K562 (cell line): ENCODE data around the gene M6PR. TPM values are rescaled to one million over a fixed set of nuclear protein-coding genes. Genes with fewer than 3 reads are reported as not detected.
"Not testable (repeated sequence)": the region's sequence is repeated elsewhere in the genome, so short reads cannot be mapped to it uniquely, and the experiment has no call there.

Experiments
- ATAC-seq: fragments of 200-7000 bp; cut with Tn5 transposase; 3 replicates; pipeline ENCODE4 v1.9.1; 2020; ENCODE audit warnings: moderate library complexity
- BruUV-seq: library from RNA; stranded (reverse); fragments of 400-500 nt; replicated peaks from 2 replicates; lab custom pipeline; 2021; lab: Mats Ljungman, UMichigan
- CTCF ChIA-PET: fragments of 300-600 bp; formaldehyde crosslinking; extraction: SDS; loops from one replicate; lab custom pipeline; 2021; ENCODE audit warnings: low intra/inter-chr PET ratio; lab: Yijun Ruan, JAX
- POLR2A ChIA-PET: fragments of 300-600, 350-650 bp; sonication (Branson Sonifier 250); formaldehyde crosslinking; extraction: SDS; loops from one replicate; lab custom pipeline; 2021; ENCODE audit warnings: antibody characterized with exemption, inconsistent platforms; lab: Yijun Ruan, JAX
- DNase-seq, 4 experiments: peaks; one replicate each; pipeline versions ENCODE4 v3.0.0 to v3.0.0-alpha.2; 2011 to 2018; ENCODE audit warnings: low spot score in 3 of 4, mixed read lengths in 3 of 4; ENCODE audit errors: extremely low read depth in 1 of 4
- FAIRE-seq: peaks from 2 replicates; lab custom pipeline; 2011; peaks lifted over from hg19 to GRCh38; lab: Jason Lieb, UNC
- H2AFZ ChIP-seq: 2 replicates; pipeline ENCODE4 v1.6.0; 2011; ENCODE audit warnings: low read depth, low read length, control low read depth, inconsistent platforms
- H3K27ac ChIP-seq: fragments of 200-600 bp; 3 replicates; pipeline ENCODE4 v1.8.0; 2011; ENCODE audit warnings: low read depth, mild to moderate bottlenecking, control low read depth, inconsistent platforms, low read length, moderate library complexity, mixed read lengths; ENCODE audit errors: extremely low read depth
- H3K27me3 ChIP-seq, 2 experiments: fragments of 300-600 bp in 1 of 2; 2 replicates in 1 of 2; 3 replicates in 1 of 2; pipeline versions ENCODE4 v1.6.0 to v1.8.0; 2011; ENCODE audit warnings: inconsistent platforms in 2 of 2, low read length in 2 of 2, mild to moderate bottlenecking in 1 of 2, mixed read lengths in 1 of 2, moderate library complexity in 1 of 2; ENCODE audit not compliant: control insufficient read depth in 2 of 2, insufficient read depth in 2 of 2
- H3K36me3 ChIP-seq: fragments of 300-600 bp; 3 replicates; pipeline ENCODE4 v1.8.0; 2011; ENCODE audit warnings: mild to moderate bottlenecking, low read length, inconsistent platforms; ENCODE audit not compliant: control insufficient read depth, insufficient read depth
- H3K4me1 ChIP-seq, 2 experiments: fragments of 200-600 bp in 1 of 2; replicated peaks in 1 of 2; 2 replicates in 1 of 2; 3 replicates in 1 of 2; pipeline versions ENCODE4 v1.5.1 to v1.8.0; 2011; ENCODE audit warnings: inconsistent platforms in 2 of 2, low read length in 2 of 2, mild to moderate bottlenecking in 1 of 2, mixed read lengths in 1 of 2, moderate library complexity in 1 of 2; ENCODE audit not compliant: control insufficient read depth in 2 of 2, insufficient read depth in 2 of 2
- H3K4me2 ChIP-seq: 2 replicates; pipeline ENCODE4 v1.6.1; 2011; ENCODE audit warnings: low read length, control low read depth, inconsistent platforms, mixed read lengths; ENCODE audit not compliant: insufficient read depth
- H3K4me3 ChIP-seq: fragments of 200-600 bp; sonication (generic), shearing (Covaris generic); 2 replicates; pipeline ENCODE4 v1.5.1; 2016; ENCODE audit warnings: control low read depth, inconsistent platforms
- H3K79me2 ChIP-seq: fragments of 200-600 bp; 3 replicates; pipeline ENCODE4 v1.8.0; 2011; ENCODE audit warnings: low read length, inconsistent platforms; ENCODE audit not compliant: control insufficient read depth, insufficient read depth
- H3K9ac ChIP-seq, 2 experiments: 2 replicates each; pipeline versions ENCODE4 v1.6.0 to v1.6.1; 2011; ENCODE audit warnings: low read depth in 2 of 2, low read length in 2 of 2, control low read depth in 1 of 2, inconsistent platforms in 1 of 2, mild to moderate bottlenecking in 1 of 2, mixed read lengths in 1 of 2; ENCODE audit not compliant: insufficient read depth in 1 of 2
- H3K9me1 ChIP-seq: one replicate; pipeline ENCODE4 v1.6.0; 2011; ENCODE audit warnings: inconsistent platforms, mild to moderate bottlenecking, low read length, moderate library complexity; ENCODE audit not compliant: control insufficient read depth, insufficient read depth
- H3K9me3 ChIP-seq: replicated peaks from 2 replicates; pipeline ENCODE4 v1.5.1; 2011; ENCODE audit warnings: low read depth, low read length, inconsistent platforms; ENCODE audit not compliant: control insufficient read depth, insufficient read depth
- H4K20me1 ChIP-seq: replicated peaks from 2 replicates; pipeline ENCODE4 v1.6.1; 2011; ENCODE audit warnings: low read length, inconsistent platforms, mixed read lengths; ENCODE audit not compliant: control insufficient read depth, insufficient read depth
- ARID3A ChIP-seq: IDR thresholded peaks from 2 replicates; pipeline ENCODE4 v1.6.1; 2012; ENCODE audit warnings: low read depth, low read length, improper control_type of control experiment, borderline replicate concordance
- CBFA2T3 ChIP-seq: fragments of 450-650 bp; IDR thresholded peaks from 2 replicates; pipeline ENCODE4 v1.6.1; 2017
- GATAD2B ChIP-seq: fragments of 450-650 bp; IDR thresholded peaks from 2 replicates; pipeline ENCODE4 v1.6.1; 2017; ENCODE audit warnings: mild to moderate bottlenecking, borderline replicate concordance
- NCOA2 ChIP-seq, 2 experiments: fragments of 450-650 bp; IDR thresholded peaks; 2 replicates each; pipeline ENCODE4 v1.6.1; 2018; ENCODE audit warnings: mild to moderate bottlenecking in 2 of 2, moderate library complexity in 1 of 2; ENCODE audit not compliant: partially characterized antibody in 2 of 2
- RHOXF2B ChIP-seq: fragments of 250-450 bp; sonication (Bioruptor Pico); conservative IDR thresholded peaks from 2 replicates; pipeline ENCODE4 v1.5.1; 2021
- SPI1 ChIP-seq: IDR thresholded peaks from 2 replicates; pipeline ENCODE4 v1.6.1; 2011; ENCODE audit warnings: low read depth, low read length, control low read depth, borderline replicate concordance
- SRF ChIP-seq, 2 experiments: fragments of 250-450, 450-650 bp in 1 of 2; sonication (Bioruptor Pico) in 1 of 2; sonication (generic) in 1 of 2; formaldehyde crosslinking; IDR thresholded peaks; 2 replicates each; pipeline versions ENCODE4 v1.5.0 to v1.5.1; 2020 to 2022; ENCODE audit warnings: mild to moderate bottlenecking in 1 of 2, missing genetic modification reagents in 1 of 2
- TSC22D4 ChIP-seq: fragments of 450-650 bp; IDR thresholded peaks from 2 replicates; pipeline ENCODE4 v1.6.1; 2016; ENCODE audit warnings: missing genetic modification characterization, missing biosample characterization, control low read depth
- ZBTB12 ChIP-seq: fragments of 250-450 bp; sonication (Bioruptor Pico); IDR thresholded peaks from 2 replicates; pipeline ENCODE4 v1.4.0; 2020
- ZNF23 ChIP-seq: fragments of 250-450 bp; sonication (Bioruptor Pico); IDR thresholded peaks from 2 replicates; pipeline ENCODE4 v1.4.0; 2020; ENCODE audit warnings: mild to moderate bottlenecking
- WGBS: fragments of 100-300 bp; shearing (Covaris generic); methylation state at CpG from one replicate; pipeline ENCODE4 v1.1.6; 2016; ENCODE audit warnings: low coverage, mixed read lengths; ENCODE audit not compliant: insufficient coverage; ENCODE audit errors: missing lambda C conversion rate; 5-methylcytosine and 5-hydroxymethylcytosine counted together
- in situ Hi-C: fragments of 300-500 bp; cut with MboI; formaldehyde crosslinking; loops from 4 replicates; pipeline ENCODE4 v1.15.0; 2018; ENCODE audit warnings: inconsistent platforms, mixed read lengths
- intact Hi-C: fragments of 100-400 bp; cut with micrococcal nuclease; formaldehyde crosslinking; loops from 2 replicates; pipeline ENCODE4 v1.14.2; 2022
- polyA plus RNA-seq, 8 experiments: library from polyadenylated mRNA; depleted of rRNA in 4 of 8; stranded (reverse) in 5 of 8; unstranded in 3 of 8; fragments of >200 nt; fragmentation: Nextera tagmentation in 2 of 8; fragmentation: Illumina TruSeq in 1 of 8; extraction: Ambion mirVana in 2 of 8; extraction: Trizol in 1 of 8; gene quantifications; 2 replicates each; pipeline versions ENCODE4 v1.2.1 to v1.2.3, GENCODE V29; 2011 to 2014; ENCODE audit warnings: inconsistent platforms in 1 of 8, missing spikeins in 1 of 8
- total RNA-seq, 7 experiments: library from RNA; depleted of rRNA in 6 of 7; stranded (reverse); fragments of >200 nt in 6 of 7; fragmentation: Illumina TruSeq in 2 of 7; extraction: Trizol in 2 of 7; gene quantifications; 2 replicates each; pipeline versions ENCODE4 v1.2.1 to v1.2.3, GENCODE V29; 2011 to 2021; ENCODE audit warnings: low replicate concordance in 1 of 7

Gene M6PR
- total and polyA plus RNA-seq, 9 of the 15 experiments (the other 6 are each of a cell fraction or from before 2014, with no cell fraction given) = 78.6 to 159 (median 112) TPM

DNA sequence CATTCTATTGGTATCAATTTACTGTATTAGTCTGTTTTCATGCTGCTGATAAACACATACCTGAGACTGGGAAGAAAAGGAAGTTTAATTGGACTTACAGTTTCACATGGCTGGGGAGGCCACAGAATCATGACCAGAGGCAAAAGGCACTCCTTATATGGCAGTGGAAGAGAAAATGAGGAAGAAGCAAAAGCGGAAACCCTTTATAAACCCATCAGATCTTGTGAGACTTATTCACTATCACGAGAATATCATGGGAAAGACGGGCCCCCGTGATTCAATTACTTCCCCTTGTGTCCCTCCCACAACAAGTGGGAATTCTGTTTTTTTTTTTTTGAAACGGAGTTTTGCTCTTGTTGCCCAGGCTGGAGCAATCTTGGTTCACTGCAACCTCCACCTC, 46.7 kb downstream of the M6PR start:
- TF ChIP-seq SRF (CRISPR knock-in tag; IDR thresholded peaks at IDR 0.05) = peak in 1 of 2 experiments; percentile 95; a peak in 2 of 4 replicates
- TF ChIP-seq SPI1 = peak; percentile 20; the same call in 1 of the 2 replicates
- H3K4me3 ChIP-seq, H2AFZ ChIP-seq, H3K27me3 ChIP-seq, FAIRE-seq, CTCF ChIA-PET, in situ Hi-C loops, intact Hi-C loops, H3K27ac ChIP-seq, DNase-seq, H3K9me1 ChIP-seq, H4K20me1 ChIP-seq, H3K9ac ChIP-seq, H3K4me2 ChIP-seq, H3K4me1 ChIP-seq, ATAC-seq, BruUV-seq, H3K36me3 ChIP-seq, H3K79me2 ChIP-seq, POLR2A ChIA-PET, H3K9me3 ChIP-seq: not testable (repeated sequence)
- WGBS = 7% methylated on average over 5 of the region's 5 CpGs

GRCh38 chr12:8899830-8900229, 49.6 kb downstream of the M6PR start:
- ChIA-PET CTCF (no interaction called here), POLR2A (no interaction called here)
- in situ Hi-C loops = no loop called here
- no peaks in the 10 kb centered on the region for H3K9me3 ChIP-seq
- intact Hi-C loops = loop anchor here (10.0 kb wide), 1 partner anchor 145 kb away; no protein-coding TSS in a partner anchor
- no peaks in the 10 kb centered on the region; a peak in 1 of 5 replicates for H3K4me1 ChIP-seq
- H3K9me1 ChIP-seq = no peaks in the 10 kb centered on the region
- H3K4me3 ChIP-seq = no peak overlapping the region
- ATAC-seq (no peak), DNase-seq (no peak), FAIRE-seq (no peak)
- H3K79me2 ChIP-seq = no peaks in the 10 kb centered on the region
- H4K20me1 ChIP-seq = no peaks in the 10 kb centered on the region
- no TSS peak for BruUV-seq
- no peaks in the 10 kb centered on the region for H3K36me3 ChIP-seq
- H3K4me2 ChIP-seq = no peak overlapping the region
- H2AFZ ChIP-seq = peak overlapping the region; percentile 72; the same call in 1 of the 2 replicates
- no peak overlapping the region for H3K9ac ChIP-seq
- WGBS = 36% methylated on average over 6 of the region's 6 CpGs
- H3K27ac ChIP-seq = no peak overlapping the region
- no peaks in the 10 kb centered on the region for H3K27me3 ChIP-seq
- TF ChIP-seq TSC22D4 (tag) = no peak
- TF ChIP-seq RHOXF2B = no peak
- no peak for TF ChIP-seq NCOA2 (IDR thresholded peaks at IDR 0.05; ENCODE audit: partially characterized antibody in 2 of 2)
- no peak for TF ChIP-seq ZNF23
- TF ChIP-seq GATAD2B = no peak
- no peak for TF ChIP-seq ARID3A
- TF ChIP-seq ZBTB12 = no peak
- no peak for TF ChIP-seq CBFA2T3
